Kidney epithelial cell (primary cell): ENCODE data around the gene ICE1. TPM values are rescaled to one million over a fixed set of nuclear protein-coding genes. Genes with fewer than 3 reads are reported as not detected.

Experiments
- DNase-seq: peaks from one replicate; pipeline ENCODE4 v3.0.0-alpha.2; 2010; ENCODE audit warnings: low read depth
- H3K27me3 ChIP-seq: 2 replicates; pipeline ENCODE4 v1.6.0; 2011; ENCODE audit warnings: low read length; ENCODE audit not compliant: control insufficient read depth, insufficient read depth
- H3K36me3 ChIP-seq: 2 replicates; pipeline ENCODE4 v1.5.1; 2011; ENCODE audit warnings: low read length; ENCODE audit not compliant: control insufficient read depth, insufficient read depth
- H3K4me3 ChIP-seq: 2 replicates; pipeline ENCODE4 v1.5.1; 2011; ENCODE audit warnings: low read depth, mild to moderate bottlenecking, control low read depth, low read length
- total RNA-seq: library from RNA; depleted of rRNA; stranded (reverse); fragments of >200 nt; gene quantifications from 2 replicates; pipeline ENCODE4 v1.2.3, GENCODE V29; 2015
- TF ChIP-seq, protein P1 (sequence below): IDR thresholded peaks from 2 replicates; pipeline ENCODE4 v1.5.1; 2011; ENCODE audit warnings: mild to moderate bottlenecking, moderate library complexity, low read length, control low read depth, inconsistent platforms; ENCODE audit not compliant: insufficient read depth, poor library complexity, severe bottlenecking

Gene ICE1
- total RNA-seq, 1 donor from 2014 or later = 30.5 TPM

DNA sequence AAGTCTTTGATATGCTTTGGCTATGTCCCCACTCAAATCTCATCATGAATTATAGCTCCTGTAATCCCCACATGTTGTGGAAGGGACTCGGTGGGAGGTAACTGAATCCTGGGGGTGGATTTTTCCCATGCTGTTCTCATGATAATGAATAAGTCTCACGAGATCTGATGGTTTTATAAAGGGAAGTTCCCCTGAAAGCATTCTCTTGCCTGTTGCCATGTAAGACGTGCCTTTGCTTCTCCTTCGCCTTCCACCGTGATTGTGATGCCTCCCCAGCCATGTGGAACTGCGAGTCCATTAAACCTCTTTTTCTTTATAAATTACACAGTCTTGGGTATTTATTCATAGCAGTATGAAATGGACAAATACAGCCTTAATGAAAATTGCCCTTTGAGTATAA is 44.7 kb upstream of the ICE1 start:
- H3K4me3 ChIP-seq = no peak overlapping the region
- TF ChIP-seq, protein P1, sequence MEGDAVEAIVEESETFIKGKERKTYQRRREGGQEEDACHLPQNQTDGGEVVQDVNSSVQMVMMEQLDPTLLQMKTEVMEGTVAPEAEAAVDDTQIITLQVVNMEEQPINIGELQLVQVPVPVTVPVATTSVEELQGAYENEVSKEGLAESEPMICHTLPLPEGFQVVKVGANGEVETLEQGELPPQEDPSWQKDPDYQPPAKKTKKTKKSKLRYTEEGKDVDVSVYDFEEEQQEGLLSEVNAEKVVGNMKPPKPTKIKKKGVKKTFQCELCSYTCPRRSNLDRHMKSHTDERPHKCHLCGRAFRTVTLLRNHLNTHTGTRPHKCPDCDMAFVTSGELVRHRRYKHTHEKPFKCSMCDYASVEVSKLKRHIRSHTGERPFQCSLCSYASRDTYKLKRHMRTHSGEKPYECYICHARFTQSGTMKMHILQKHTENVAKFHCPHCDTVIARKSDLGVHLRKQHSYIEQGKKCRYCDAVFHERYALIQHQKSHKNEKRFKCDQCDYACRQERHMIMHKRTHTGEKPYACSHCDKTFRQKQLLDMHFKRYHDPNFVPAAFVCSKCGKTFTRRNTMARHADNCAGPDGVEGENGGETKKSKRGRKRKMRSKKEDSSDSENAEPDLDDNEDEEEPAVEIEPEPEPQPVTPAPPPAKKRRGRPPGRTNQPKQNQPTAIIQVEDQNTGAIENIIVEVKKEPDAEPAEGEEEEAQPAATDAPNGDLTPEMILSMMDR = no peak
- H3K27me3 ChIP-seq = no peaks in the 10 kb centered on the region
- DNase-seq = no peak
- no peaks in the 10 kb centered on the region for H3K36me3 ChIP-seq

DNA sequence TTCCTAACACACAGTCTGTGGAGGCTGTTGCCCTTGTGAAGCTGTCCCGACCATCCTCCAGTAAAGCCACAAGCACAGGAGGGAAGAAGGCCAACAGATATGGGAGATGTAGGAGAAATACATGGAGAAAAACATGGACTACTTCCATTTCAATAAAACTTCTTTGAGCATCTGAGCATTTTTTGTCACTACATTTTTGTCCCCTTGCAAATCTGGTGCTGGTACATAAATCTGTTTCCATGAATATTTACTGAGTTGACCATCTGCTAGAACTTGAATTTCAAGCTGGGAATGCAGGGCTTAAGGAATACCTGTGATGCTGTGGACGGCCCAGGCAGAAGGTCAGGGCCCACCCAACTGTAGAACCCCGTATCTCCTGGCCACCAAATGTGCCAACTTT is 43.9 kb upstream of the ICE1 start:
- no peaks in the 10 kb centered on the region for H3K27me3 ChIP-seq
- TF ChIP-seq, protein P1 = no peak
- H3K36me3 ChIP-seq = no peaks in the 10 kb centered on the region
- H3K4me3 ChIP-seq = no peak overlapping the region
- DNase-seq = no peak

DNA sequence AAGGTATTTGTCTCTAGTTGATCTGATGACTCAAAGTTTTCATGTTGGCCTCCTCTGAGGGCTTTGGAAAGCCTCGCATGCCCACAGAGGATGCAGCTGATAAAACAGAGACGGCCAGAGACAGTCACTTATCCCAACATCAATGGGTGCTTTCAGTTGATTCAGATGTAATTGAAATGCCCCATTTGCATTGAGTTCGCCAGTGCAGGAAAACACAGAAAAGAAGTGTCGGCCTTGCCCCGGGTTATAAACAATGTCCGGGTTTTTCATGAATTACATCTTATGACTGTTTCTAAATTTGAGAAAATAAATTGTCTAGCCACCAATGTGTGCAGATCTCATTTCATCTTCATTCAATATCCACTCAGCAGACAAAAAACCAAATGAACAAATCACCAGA is 42.2 kb upstream of the ICE1 start:
- H3K27me3 ChIP-seq = no peaks in the 10 kb centered on the region
- H3K36me3 ChIP-seq = no peaks in the 10 kb centered on the region
- TF ChIP-seq, protein P1 = no peak
- no peak overlapping the region for H3K4me3 ChIP-seq
- DNase-seq = no peak

DNA sequence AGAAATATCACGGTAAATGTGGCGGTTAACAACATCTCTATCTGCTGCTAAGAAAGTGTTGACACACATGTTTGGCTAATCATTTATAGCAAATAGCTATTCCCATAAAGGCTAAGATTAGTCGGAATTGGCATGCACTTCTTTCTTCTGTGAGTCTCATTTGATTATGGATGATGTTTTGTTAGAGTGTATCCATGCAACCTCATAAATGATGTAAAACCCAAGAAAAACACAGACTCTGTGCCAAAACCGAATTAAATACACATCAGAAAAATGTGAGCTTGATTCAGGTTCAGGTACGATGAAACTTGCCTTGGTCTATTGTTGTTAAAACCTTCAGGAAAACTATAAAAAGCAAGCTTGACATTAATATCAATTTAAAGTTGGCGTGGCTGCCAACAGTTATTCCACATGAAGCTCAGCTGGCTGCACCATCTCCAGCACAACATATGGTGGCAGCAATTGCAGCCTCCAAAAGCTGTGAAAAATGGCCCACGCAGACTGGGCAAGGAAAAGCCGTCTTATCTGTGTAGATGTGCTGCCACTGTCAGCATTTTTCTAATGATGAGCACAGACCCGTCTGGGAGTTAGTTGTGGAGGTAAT is 41.1 kb upstream of the ICE1 start:
- TF ChIP-seq, protein P1 = no peak
- no peaks in the 10 kb centered on the region for H3K27me3 ChIP-seq

DNA sequence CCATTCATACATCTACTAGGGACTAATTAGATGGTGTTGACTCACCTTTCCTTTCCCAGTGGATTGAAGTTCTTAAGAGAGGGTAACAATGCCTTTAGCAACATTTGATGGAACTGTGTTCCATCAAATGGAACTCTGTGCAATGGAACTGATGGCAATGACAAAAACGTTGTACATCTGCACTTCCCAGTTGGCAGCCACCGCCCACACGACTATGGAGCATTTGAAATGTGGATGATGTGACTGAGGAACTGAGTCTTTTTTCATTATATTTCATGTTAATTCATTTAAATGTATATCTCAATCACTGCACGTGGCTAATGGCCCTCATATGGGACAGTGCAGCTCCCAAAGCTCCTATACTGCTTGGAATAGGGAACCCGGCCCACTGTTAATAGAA is 39.0 kb upstream of the ICE1 start:
- DNase-seq = no peak
- Histone ChIP-seq H3K4me3 (no peak overlapping the region), H3K27me3 (no peaks in the 10 kb centered on the region), H3K36me3 (no peaks in the 10 kb centered on the region)
- TF ChIP-seq, protein P1 = no peak

More for the DNA sequence above, 41.1 kb upstream of the ICE1 start:
- H3K4me3 ChIP-seq = no peak overlapping the region
- H3K36me3 ChIP-seq = no peaks in the 10 kb centered on the region
- DNase-seq = no peak

DNA sequence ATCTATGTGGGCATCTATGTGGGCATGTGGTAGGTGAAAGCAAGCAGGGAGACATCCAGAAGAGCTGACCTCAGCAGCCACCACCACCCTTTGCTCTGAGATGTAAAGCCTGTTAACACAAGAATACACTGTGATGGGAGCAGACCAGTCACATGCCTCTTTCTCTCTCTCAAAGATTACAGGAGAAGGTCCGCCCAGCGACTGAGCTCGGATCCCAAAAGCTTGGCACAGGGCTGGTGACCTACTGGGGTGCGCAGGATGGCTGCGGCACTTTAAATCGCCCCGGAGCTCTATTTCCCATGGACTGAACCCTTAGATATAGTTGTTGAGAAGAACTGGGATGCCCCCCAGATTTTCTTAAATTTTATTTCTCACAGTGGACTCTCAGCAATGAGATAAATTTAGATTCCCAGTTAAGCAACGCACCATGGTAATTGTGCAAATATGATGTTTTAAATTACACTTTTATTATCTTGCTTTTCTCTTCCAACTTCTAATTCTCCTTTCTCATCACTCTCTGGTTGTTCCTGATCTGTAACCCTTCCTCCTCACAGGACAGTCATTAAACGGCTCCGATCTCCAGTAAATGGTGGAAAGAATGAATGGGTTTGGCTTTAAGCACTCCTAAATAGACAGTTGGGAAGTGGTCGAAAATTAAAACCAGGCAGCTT is 37.7 kb upstream of the ICE1 start:
- Histone ChIP-seq H3K27me3 (no peaks in the 10 kb centered on the region), H3K4me3 (no peak overlapping the region), H3K36me3 (no peaks in the 10 kb centered on the region)
- TF ChIP-seq, protein P1 = no peak
- DNase-seq = no peak
